H1 (cell line): ENCODE measurements around the gene CHST8. TPM values are rescaled to one million over a fixed set of nuclear protein-coding genes. Genes with fewer than 3 reads are reported as not detected.

Source experiments
- BCL11A ChIP-seq, 2 experiments: IDR thresholded peaks; one replicate each; pipeline ENCODE4 v1.6.1; 2011; ENCODE audit warnings: low read depth in 2 of 2, low read length in 2 of 2, mild to moderate bottlenecking in 2 of 2
- CHD2 ChIP-seq: IDR thresholded peaks from 2 replicates; pipeline ENCODE4 v1.6.1; 2012; ENCODE audit warnings: low read length, improper control_type of control experiment
- CHD7 ChIP-seq: fragments of 300-600 bp; sonication (generic); IDR thresholded peaks from 2 replicates; pipeline ENCODE4 v1.7.1; 2012; ENCODE audit warnings: low read length, moderate library complexity, mild to moderate bottlenecking, inconsistent platforms; ENCODE audit not compliant: insufficient replicate concordance
- EZH2 ChIP-seq: fragments of 200-600 bp; sonication (generic); IDR thresholded peaks from 2 replicates; pipeline ENCODE4 v1.7.1; 2012; ENCODE audit warnings: low read depth, mild to moderate bottlenecking, moderate library complexity, low read length, inconsistent platforms; ENCODE audit not compliant: severe bottlenecking
- GTF2F1 ChIP-seq: IDR thresholded peaks from 2 replicates; pipeline ENCODE4 v1.6.1; 2012; ENCODE audit warnings: low read depth, low read length, improper control_type of control experiment, borderline replicate concordance
- HDAC6 ChIP-seq: IDR thresholded peaks from one replicate; pipeline ENCODE4 v1.7.1; 2012; ENCODE audit warnings: low read depth, mild to moderate bottlenecking, inconsistent platforms, low read length, moderate library complexity
- JUN ChIP-seq: IDR thresholded peaks from 2 replicates; pipeline ENCODE4 v1.6.1; 2011; ENCODE audit warnings: low read depth, mild to moderate bottlenecking, improper control_type of control experiment, low read length
- MAX ChIP-seq: IDR thresholded peaks from 2 replicates; pipeline ENCODE4 v1.6.1; 2012; ENCODE audit warnings: inconsistent platforms
- POLR2AphosphoS5 ChIP-seq: IDR thresholded peaks from 2 replicates; pipeline ENCODE4 v1.6.1; 2011; ENCODE audit warnings: low read depth, low read length
- TBP ChIP-seq: IDR thresholded peaks from 2 replicates; pipeline ENCODE4 v1.6.1; 2011; ENCODE audit warnings: low read depth, low read length, improper control_type of control experiment
- USF2 ChIP-seq: IDR thresholded peaks from 2 replicates; pipeline ENCODE4 v1.6.1; 2011; ENCODE audit warnings: low read length, improper control_type of control experiment
- polyA plus RNA-seq, 7 experiments: library from polyadenylated mRNA; depleted of rRNA in 3 of 7; stranded (reverse) in 5 of 7; unstranded in 2 of 7; fragments of >200 nt in 5 of 7; fragments of 200-250 nt in 2 of 7; gene quantifications; 1 replicate in 5 of 7; 2 replicates in 1 of 7; 4 replicates in 1 of 7; pipeline versions ENCODE4 v1.2.1 to v1.2.3, GENCODE V29; 2011 to 2013; ENCODE audit warnings: missing spikeins in 2 of 7, mixed read lengths in 2 of 7
- total RNA-seq: library from RNA; stranded (reverse); fragmentation: NEBNext Ultra II Directional; extraction: Animal tissue kit (Norgen Biotek cat#: 25700); gene quantifications from 2 replicates; pipeline ENCODE4 v1.2.1, GENCODE V29; 2021

Gene CHST8
- total and polyA plus RNA-seq, 2 of the 8 experiments (the other 6 are each of a cell fraction or from before 2014, with no cell fraction given) = 10.8 to 28.2 TPM

DNA sequence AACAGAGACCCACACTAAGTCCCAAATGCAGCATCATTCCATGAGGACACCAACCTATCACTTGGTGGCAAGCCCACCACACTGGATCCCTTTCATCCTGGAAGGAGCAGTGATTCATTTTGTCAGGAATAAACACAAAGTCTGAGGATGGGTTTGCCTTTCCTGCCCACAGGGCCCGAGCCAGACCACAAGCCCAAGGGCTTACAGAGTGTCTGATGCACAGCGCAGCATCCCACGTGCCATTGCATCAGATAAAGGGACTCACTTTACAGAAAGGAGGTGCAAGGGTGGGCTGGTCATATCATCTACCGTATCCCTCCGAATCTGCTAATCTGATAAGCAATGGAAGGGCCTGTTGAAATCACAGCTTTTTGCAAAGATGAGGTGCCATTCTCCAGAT is 162.7 kb downstream of the CHST8 start (continued):
- TF ChIP-seq CHD7 = no peak
- TF ChIP-seq TBP = no peak
- no peak for TF ChIP-seq USF2
- TF ChIP-seq GTF2F1 = no peak
- TF ChIP-seq POLR2AphosphoS5 = no peak
- no peak for TF ChIP-seq EZH2
- no peak for TF ChIP-seq HDAC6
- TF ChIP-seq BCL11A (IDR thresholded peaks at IDR 0.05; ENCODE audit: low read depth in 2 of 2, low read length in 2 of 2) = no peak
- no peak for TF ChIP-seq JUN
- TF ChIP-seq MAX = no peak
- no peak for TF ChIP-seq CHD2
